Inflammatory macrophage (primary cell): ENCODE data around the gene SMIM35.
A peak's percentile ranks its signal among the peaks of the same experiment; 100 is the strongest.
"Not testable (repeated sequence)": the region's sequence is repeated elsewhere in the genome, so short reads cannot be mapped to it uniquely, and the experiment has no call there.

Experiments
- DNase-seq, 2 donors: peaks; one replicate each; pipeline ENCODE4 v3.0.0-alpha.2; 2020 to 2022

The SMIM35 gene

GRCh38 chr11:118079491-118079890 is 7.3 kb downstream of the SMIM35 start:
- no peak for DNase-seq

- DNase-seq = no peak
These were observed 7.8 kb downstream of the SMIM35 start for GRCh38 chr11:118078911-118079411.

- no peak for DNase-seq
These were observed 9.9 kb downstream of the SMIM35 start, which contains the start of gene TMPRSS4 for GRCh38 chr11:118076754-118077281. Gene TMPRSS4 (plus strand): TSS chr11:118077078. CDS start chr11:118077303, 225 bp downstream.

GRCh38 chr11:118074785-118075184 is 12.0 kb downstream of the SMIM35 start:
- DNase-seq = no peak

GRCh38 chr11:118074091-118074685 is 12.6 kb downstream of the SMIM35 start:
- DNase-seq = no peak

GRCh38 chr11:118073554-118073953 is 13.2 kb downstream of the SMIM35 start:
- DNase-seq = no peak

GRCh38 chr11:118071416-118072030 is 15.2 kb downstream of the SMIM35 start:
- DNase-seq = no peak

GRCh38 chr11:118068945-118069612 is 17.7 kb downstream of the SMIM35 start:
- DNase-seq = no peak

GRCh38 chr11:118068206-118068944 is 18.4 kb downstream of the SMIM35 start:
- DNase-seq = no peak

GRCh38 chr11:118067006-118067405 is 19.8 kb downstream of the SMIM35 start:
- DNase-seq = no peak

GRCh38 chr11:118065384-118065783 is 21.4 kb downstream of the SMIM35 start:
- no peak for DNase-seq

- DNase-seq = no peak
These were observed 21.8 kb downstream of the SMIM35 start for GRCh38 chr11:118064956-118065355.

- DNase-seq = not testable (repeated sequence)
These were observed 24.1 kb downstream of the SMIM35 start for GRCh38 chr11:118062631-118063030.

GRCh38 chr11:118062181-118062580 is 24.6 kb downstream of the SMIM35 start:
- DNase-seq = not testable (repeated sequence)

- DNase-seq = no peak
These were observed 25.1 kb downstream of the SMIM35 start for GRCh38 chr11:118061586-118062125.

- DNase-seq = peak; percentile 81 to 94
These were observed 25.9 kb downstream of the SMIM35 start for GRCh38 chr11:118060869-118061268.

- DNase-seq = no peak
These were observed 26.6 kb downstream of the SMIM35 start for GRCh38 chr11:118060081-118060661.

GRCh38 chr11:118059246-118059940 is 27.4 kb downstream of the SMIM35 start:
- no peak for DNase-seq

GRCh38 chr11:118058311-118059245 is 28.2 kb downstream of the SMIM35 start:
- DNase-seq = peak; percentile 14 to 60
